Tibial artery (tissue), 4 donors: ENCODE measurements around the gene TMEM229B.

Source experiments
- DNase-seq, 2 donors: peaks; one replicate each; pipeline ENCODE4 v3.0.0-alpha.2; 2019
- H3K27ac ChIP-seq, 2 donors: fragments of 200-600 bp; sonication (generic) in 1 of 2; 1 replicate in 1 of 2; 2 replicates in 1 of 2; pipeline ENCODE4 v1.5.1; 2018 to 2019; ENCODE audit warnings: mild to moderate bottlenecking in 1 of 2
- H3K27me3 ChIP-seq, 2 donors: fragments of 200-600 bp; sonication (generic) in 1 of 2; one replicate each; pipeline versions ENCODE4 v1.5.1 to v1.6.0; 2016 to 2019
- H3K36me3 ChIP-seq, 3 donors: fragments of 200-600 bp; sonication (generic) in 2 of 3; one replicate each; pipeline ENCODE4 v1.5.1; 2016 to 2019; ENCODE audit warnings: mild to moderate bottlenecking in 2 of 3
- H3K4me1 ChIP-seq, 4 donors: fragments of 200-600 bp; sonication (generic) in 2 of 4; 1 replicate in 3 of 4; 2 replicates in 1 of 4; pipeline ENCODE4 v1.5.1; 2016 to 2019
- H3K4me3 ChIP-seq, 2 donors: fragments of 200-600 bp; sonication (generic) in 1 of 2; 1 replicate in 1 of 2; 2 replicates in 1 of 2; pipeline ENCODE4 v1.5.1; 2018 to 2019; ENCODE audit warnings: mild to moderate bottlenecking in 2 of 2
- H3K9me3 ChIP-seq, 3 donors: fragments of 200-600 bp; sonication (generic) in 1 of 3; one replicate each; pipeline ENCODE4 v1.5.1; 2016 to 2019
- intact Hi-C: fragments of 100-400 bp; cut with DNase I; formaldehyde crosslinking; loops from one replicate; pipeline ENCODE4 v1.15.0; 2023; ENCODE audit warnings: low total_unique reads
- TF ChIP-seq, protein P1 (sequence below), 2 experiments: fragments of 200-600 bp in 1 of 2; fragments of 450-650 bp in 1 of 2; IDR thresholded peaks; one replicate each; pipeline ENCODE4 v1.5.1; 2017 to 2019; ENCODE audit warnings: antibody characterized with exemption in 2 of 2, mild to moderate bottlenecking in 1 of 2, moderate library complexity in 1 of 2

TMEM229B gene

DNA sequence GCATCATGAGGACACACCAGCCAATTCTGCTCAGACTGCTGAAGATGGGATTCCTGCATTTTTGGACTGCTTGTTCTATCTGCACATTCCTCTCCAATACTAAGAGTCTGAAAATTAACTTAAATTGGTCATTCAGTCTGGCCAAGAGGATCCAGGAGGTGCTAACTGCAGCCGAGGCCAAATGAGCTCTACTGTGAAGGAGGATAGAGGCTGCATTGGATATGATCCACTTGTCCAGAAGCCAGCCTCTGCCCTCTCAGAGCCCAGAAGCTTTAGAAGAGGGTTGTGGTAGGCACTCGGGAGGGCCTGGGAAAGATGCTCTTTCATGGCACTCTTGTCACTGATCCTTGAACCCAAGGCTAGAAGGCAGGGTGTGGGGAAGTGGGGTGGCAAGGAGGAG lies 39.4 kb downstream of the TMEM229B start:
- intact Hi-C loops = no loop called here
- H3K27me3 ChIP-seq = peaks cover 0 to 7% of the 10 kb centered on the region in 2 donors
- no peak overlapping the region for H3K27ac ChIP-seq
- no peak for DNase-seq
- peaks cover 0 to 5% (median 0%) of the 10 kb centered on the region in 4 donors for H3K4me1 ChIP-seq
- TF ChIP-seq, protein P1, sequence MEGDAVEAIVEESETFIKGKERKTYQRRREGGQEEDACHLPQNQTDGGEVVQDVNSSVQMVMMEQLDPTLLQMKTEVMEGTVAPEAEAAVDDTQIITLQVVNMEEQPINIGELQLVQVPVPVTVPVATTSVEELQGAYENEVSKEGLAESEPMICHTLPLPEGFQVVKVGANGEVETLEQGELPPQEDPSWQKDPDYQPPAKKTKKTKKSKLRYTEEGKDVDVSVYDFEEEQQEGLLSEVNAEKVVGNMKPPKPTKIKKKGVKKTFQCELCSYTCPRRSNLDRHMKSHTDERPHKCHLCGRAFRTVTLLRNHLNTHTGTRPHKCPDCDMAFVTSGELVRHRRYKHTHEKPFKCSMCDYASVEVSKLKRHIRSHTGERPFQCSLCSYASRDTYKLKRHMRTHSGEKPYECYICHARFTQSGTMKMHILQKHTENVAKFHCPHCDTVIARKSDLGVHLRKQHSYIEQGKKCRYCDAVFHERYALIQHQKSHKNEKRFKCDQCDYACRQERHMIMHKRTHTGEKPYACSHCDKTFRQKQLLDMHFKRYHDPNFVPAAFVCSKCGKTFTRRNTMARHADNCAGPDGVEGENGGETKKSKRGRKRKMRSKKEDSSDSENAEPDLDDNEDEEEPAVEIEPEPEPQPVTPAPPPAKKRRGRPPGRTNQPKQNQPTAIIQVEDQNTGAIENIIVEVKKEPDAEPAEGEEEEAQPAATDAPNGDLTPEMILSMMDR (IDR thresholded peaks at IDR 0.05) = no peak
- H3K36me3 ChIP-seq = no peaks in the 10 kb centered on the region
- H3K4me3 ChIP-seq = no peak overlapping the region
- peaks cover 0 to 6% (median 0%) of the 10 kb centered on the region in 3 donors for H3K9me3 ChIP-seq

DNA sequence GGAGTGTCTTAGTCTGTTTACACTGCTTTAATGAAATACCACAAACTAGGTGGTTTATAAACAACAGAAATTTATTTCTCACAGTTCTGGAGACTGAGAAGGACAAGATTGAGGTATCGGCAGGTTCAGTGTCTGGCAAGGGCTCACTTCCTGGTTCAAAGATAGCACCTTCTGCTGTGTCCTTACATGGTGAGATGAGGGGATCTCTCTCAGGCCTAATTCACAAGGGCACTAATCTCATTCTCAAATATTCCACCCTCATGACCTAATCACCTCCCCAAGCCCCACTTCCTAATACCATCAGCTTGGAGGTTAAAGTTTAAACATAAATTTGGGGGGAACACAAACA lies 41.5 kb downstream of the TMEM229B start:
- peaks cover 0 to 7% of the 10 kb centered on the region in 2 donors for H3K27me3 ChIP-seq
- no peak for DNase-seq
- TF ChIP-seq, protein P1 (IDR thresholded peaks at IDR 0.05) = no peak
- H3K9me3 ChIP-seq = peaks cover 0 to 6% (median 0%) of the 10 kb centered on the region in 3 donors
- no peaks in the 10 kb centered on the region for H3K36me3 ChIP-seq
- intact Hi-C loops = no loop called here
- H3K27ac ChIP-seq = no peak overlapping the region
- H3K4me3 ChIP-seq = no peak overlapping the region
- peaks cover 0 to 5% (median 0%) of the 10 kb centered on the region in 4 donors for H3K4me1 ChIP-seq

DNA sequence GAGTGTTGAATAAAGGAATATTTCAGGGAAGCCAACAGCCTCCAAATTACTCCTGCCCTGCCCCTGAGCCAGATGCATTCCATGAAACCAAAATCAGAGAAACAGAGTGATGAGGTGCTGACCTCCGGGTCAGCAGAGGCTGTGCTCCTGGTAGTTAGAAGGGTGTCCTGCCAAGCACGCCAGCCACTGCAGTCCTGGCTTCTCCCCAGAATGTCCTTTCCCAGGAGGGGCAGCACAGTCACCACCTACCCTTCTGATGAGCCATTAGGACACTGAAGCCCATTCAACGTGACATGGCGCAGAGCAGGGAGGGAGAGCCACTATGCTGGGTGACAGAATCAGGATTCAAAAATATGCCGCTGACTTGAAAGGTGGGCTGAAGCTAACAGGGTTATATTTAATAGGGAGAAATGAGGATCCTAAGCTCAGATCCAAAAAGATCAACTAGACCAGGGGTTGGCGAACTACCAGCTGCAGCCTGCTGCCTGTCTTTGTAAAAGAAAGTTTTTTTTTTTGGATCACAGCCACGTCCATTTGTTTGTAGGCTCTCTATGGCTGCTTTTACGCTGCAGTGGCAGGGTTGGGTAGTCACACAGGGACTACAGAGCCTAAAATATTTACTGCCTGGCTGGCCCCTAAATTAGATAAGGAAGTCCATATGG lies 42.0 kb downstream of the TMEM229B start:
- no peaks in the 10 kb centered on the region for H3K36me3 ChIP-seq
- no peak for DNase-seq
- H3K27ac ChIP-seq = no peak overlapping the region
- TF ChIP-seq, protein P1 (IDR thresholded peaks at IDR 0.05) = no peak
- intact Hi-C loops = no loop called here
- peaks cover 0 to 5% (median 0%) of the 10 kb centered on the region in 4 donors for H3K4me1 ChIP-seq
- H3K4me3 ChIP-seq = no peak overlapping the region
- peaks cover 0 to 6% (median 0%) of the 10 kb centered on the region in 3 donors for H3K9me3 ChIP-seq
- peaks cover 0 to 7% of the 10 kb centered on the region in 2 donors for H3K27me3 ChIP-seq

DNA sequence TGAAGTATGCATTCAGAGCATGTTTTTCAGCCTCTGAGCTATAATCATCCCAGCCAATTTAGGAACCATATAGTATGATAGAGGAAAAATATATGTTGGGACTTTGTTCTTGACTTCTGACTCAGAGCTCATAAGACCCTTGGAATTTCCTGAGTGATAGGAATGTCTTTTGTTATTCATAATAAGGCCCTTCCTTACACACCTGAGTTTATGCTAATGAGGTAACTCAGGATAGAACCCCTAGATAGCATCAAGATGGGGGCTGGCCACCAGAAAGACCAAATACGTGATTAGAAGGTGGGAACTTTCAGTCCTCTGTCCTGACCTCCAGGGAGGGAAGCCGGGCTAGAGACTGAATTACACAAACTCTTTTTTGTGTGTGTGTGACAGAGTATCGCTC lies 44.1 kb downstream of the TMEM229B start:
- TF ChIP-seq, protein P1 (IDR thresholded peaks at IDR 0.05) = no peak
- Histone ChIP-seq H3K36me3 (no peaks in the 10 kb centered on the region), H3K4me1 (peaks cover 0 to 5% (median 0%) of the 10 kb centered on the region in 4 donors), H3K27me3 (peaks cover 0 to 7% of the 10 kb centered on the region in 2 donors), H3K27ac (no peak overlapping the region), H3K9me3 (no peaks in the 10 kb centered on the region), H3K4me3 (no peak overlapping the region)
- intact Hi-C loops = no loop called here
- DNase-seq = no peak

DNA sequence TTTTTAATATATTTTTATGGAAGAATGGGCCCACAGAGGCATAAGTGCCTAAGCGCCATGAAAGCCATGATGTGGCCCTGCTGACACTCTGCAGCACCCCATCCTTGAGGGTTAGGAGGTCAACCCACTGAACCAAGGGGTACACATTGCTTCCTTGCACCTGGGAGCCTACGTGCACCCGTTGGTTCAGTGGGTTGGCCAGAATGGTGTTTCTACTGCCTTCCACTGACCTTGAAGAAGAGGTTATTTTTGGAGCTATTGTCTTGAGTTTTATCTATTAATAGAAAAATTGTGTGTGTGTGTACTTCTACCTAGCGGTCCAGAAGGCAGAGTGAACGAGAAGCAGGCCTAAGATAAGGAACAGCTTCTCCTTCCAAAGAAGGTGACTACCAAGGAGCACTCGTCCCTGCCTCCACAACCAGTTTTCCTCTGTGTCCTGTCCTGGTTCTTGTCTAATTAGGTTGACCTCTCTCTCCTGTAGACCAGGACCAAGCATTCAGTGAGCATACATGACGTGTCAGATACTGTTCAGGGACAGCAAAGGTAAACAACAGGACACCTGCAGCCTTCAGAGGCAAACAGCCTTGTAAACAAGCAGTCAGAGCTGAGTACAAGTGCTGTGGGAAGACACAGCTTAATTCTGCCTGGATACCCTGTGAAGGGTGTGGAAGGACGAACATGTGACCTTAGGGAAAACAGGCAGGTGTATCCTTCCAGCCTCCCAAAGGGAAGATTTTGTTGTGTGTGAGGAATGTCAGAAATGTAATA lies 46.2 kb downstream of the TMEM229B start:
- Histone ChIP-seq H3K4me3 (no peak overlapping the region), H3K4me1 (peaks cover 0 to 5% (median 0%) of the 10 kb centered on the region in 4 donors), H3K27me3 (peaks cover 0 to 10% of the 10 kb centered on the region in 2 donors), H3K27ac (no peak overlapping the region), H3K36me3 (no peaks in the 10 kb centered on the region), H3K9me3 (no peaks in the 10 kb centered on the region)
- DNase-seq = no peak
- TF ChIP-seq, protein P1 (IDR thresholded peaks at IDR 0.05) = no peak
- intact Hi-C loops = no loop called here
